Right ventricle myocardium inferior (tissue), 1 donor: ENCODE results near the gene PHKG1. TPM values are rescaled to one million over a fixed set of nuclear protein-coding genes. Genes with fewer than 3 reads are reported as not detected.
"Not testable (repeated sequence)": the region's sequence is repeated elsewhere in the genome, so short reads cannot be mapped to it uniquely, and the experiment has no call there.

Experiments used
- ATAC-seq: fragments of 200-7000 bp; cut with Tn5 transposase; one replicate; pipeline ENCODE4 v1.9.1; 2020; ENCODE audit warnings: mild to moderate bottlenecking, moderate library complexity
- DNase-seq: peaks from one replicate; pipeline ENCODE4 v3.0.0; 2021; ENCODE audit errors: missing footprints
- intact Hi-C: fragments of 100-400 bp; cut with DNase I; formaldehyde crosslinking; loops from one replicate; pipeline ENCODE4 v1.11.0; 2022
- long read RNA-seq: library from polyadenylated mRNA; unstranded; transcript quantifications from one replicate; pipeline ENCODE4 v2.0.0, GENCODE V29; 2021
- total RNA-seq: library from RNA; stranded (reverse); fragmentation: NEBNext Ultra II Directional; extraction: Animal tissue kit (Norgen Biotek cat#: 25700); gene quantifications from one replicate; pipeline ENCODE4 v1.2.1, GENCODE V29; 2021
- donor health status: DM: no; HTN: yes; CAD: no; lungs with severe emphysema.

The PHKG1 gene
- 31.2 TPM for total RNA-seq
- long read RNA-seq, transcript PHKG1-201 (10 exons, 1,431 nt) = major isoform, 43 of 48 reads
- long read RNA-seq, partial matches to known transcripts = 2 of 48 reads
- long read RNA-seq, other reads (novel, unspliced or antisense) = 3 of 48 reads

GRCh38 chr7:56092789-56093531 is at the start of gene PHKG1:
TSS of gene PHKG1 (minus strand) at chr7:56092952. CDS start at chr7:56088941, 4,011 bp downstream.
- ATAC-seq (peak; percentile 86), DNase-seq (peak; percentile 85)
- intact Hi-C loops = loop anchor here (1.0 kb wide), 1 partner anchor 14 kb away; no protein-coding TSS in a partner anchor

- ATAC-seq, DNase-seq, intact Hi-C loops: not testable (repeated sequence)
These were observed 38.3 kb upstream of the PHKG1 start for GRCh38 chr7:56131062-56131461.

GRCh38 chr7:56127241-56127975 is 34.7 kb upstream of the PHKG1 start:
- DNase-seq (no peak), ATAC-seq (no peak)
- intact Hi-C loops = no loop called here

GRCh38 chr7:56125831-56126230 is 33.1 kb upstream of the PHKG1 start:
- intact Hi-C loops = no loop called here
- no peak for DNase-seq
- no peak for ATAC-seq

GRCh38 chr7:56124981-56125380 is 32.2 kb upstream of the PHKG1 start:
- intact Hi-C loops = no loop called here
- no peak for ATAC-seq
- DNase-seq = no peak

- intact Hi-C loops = no loop called here
- ATAC-seq = no peak
- DNase-seq = no peak
These were observed 28.7 kb upstream of the PHKG1 start for GRCh38 chr7:56121440-56121839.

GRCh38 chr7:56115852-56116538 is 23.2 kb upstream of the PHKG1 start, which contains the start of gene NUPR2:
TSS of gene NUPR2 (minus strand) at chr7:56116417. CDS start at chr7:56116314, 103 bp downstream.
- DNase-seq (no peak), ATAC-seq (no peak)
- intact Hi-C loops = no loop called here

GRCh38 chr7:56112244-56112643 is 19.5 kb upstream of the PHKG1 start:
- ATAC-seq, DNase-seq, intact Hi-C loops: not testable (repeated sequence)

GRCh38 chr7:56110611-56111010 is 17.9 kb upstream of the PHKG1 start:
- no peak for DNase-seq
- no peak for ATAC-seq
- intact Hi-C loops = no loop called here

- DNase-seq = no peak
- intact Hi-C loops = loop anchor here (5.0 kb wide), 1 partner anchor 56 kb away; the partner anchor contains the start of genes CCT6A and PSPH
- no peak for ATAC-seq
These were observed 15.2 kb upstream of the PHKG1 start for GRCh38 chr7:56107954-56108258.

- peak; percentile 98 for DNase-seq
- intact Hi-C loops = loop anchor here (5.0 kb wide), 1 partner anchor 54 kb away; the partner anchor contains the start of genes CCT6A and PSPH
- peak; percentile 100 for ATAC-seq
These were observed 13.6 kb upstream of the PHKG1 start, which contains the start of gene CHCHD2 for GRCh38 chr7:56106108-56107073. TSS of gene CHCHD2 (minus strand) at chr7:56106476. CDS start at chr7:56106413, 63 bp downstream.

GRCh38 chr7:56105508-56105907 is 12.8 kb upstream of the PHKG1 start:
- DNase-seq (no peak), ATAC-seq (no peak)
- intact Hi-C loops = loop anchor here (5.0 kb wide), 1 partner anchor 53 kb away; the partner anchor contains the start of genes CCT6A and PSPH

- intact Hi-C loops, DNase-seq, ATAC-seq: not testable (repeated sequence)
These were observed 11.4 kb upstream of the PHKG1 start for GRCh38 chr7:56104138-56104537.

- ATAC-seq (no peak), DNase-seq (no peak)
- intact Hi-C loops = no loop called here
These were observed 6.9 kb upstream of the PHKG1 start for GRCh38 chr7:56099653-56100052.

- DNase-seq, ATAC-seq, intact Hi-C loops: not testable (repeated sequence)
These were observed 5.6 kb upstream of the PHKG1 start for GRCh38 chr7:56098187-56099008.

- intact Hi-C loops = no loop called here
- peak; percentile 69 for ATAC-seq
- DNase-seq = no peak
These were observed 4.9 kb upstream of the PHKG1 start for GRCh38 chr7:56097700-56098099.

- DNase-seq, intact Hi-C loops: not testable (repeated sequence)
- peak; percentile 21 for ATAC-seq
These were observed 364 bp downstream of the PHKG1 start for GRCh38 chr7:56092388-56092787.
